Progenitor cell of endocrine pancreas (in vitro differentiated cells): ENCODE data around the gene POMT2. TPM values are rescaled to one million over a fixed set of nuclear protein-coding genes. Genes with fewer than 3 reads are reported as not detected.
"Not testable (repeated sequence)": the region's sequence is repeated elsewhere in the genome, so short reads cannot be mapped to it uniquely, and the experiment has no call there.

ENCODE experiments used
- DNase-seq: peaks from one replicate; pipeline ENCODE4 v3.0.0; 2021; ENCODE audit warnings: low spot score; ENCODE audit not compliant: unreplicated experiment
- H3K27ac Mint-ChIP-seq: 2 replicates; pipeline ENCODE4 v1.8.0; 2021; ENCODE audit warnings: mild to moderate bottlenecking, moderate library complexity, mixed read lengths
- H3K27me3 Mint-ChIP-seq: 2 replicates; pipeline ENCODE4 v1.8.0; 2021; ENCODE audit warnings: mixed read lengths
- H3K36me3 Mint-ChIP-seq: 2 replicates; pipeline ENCODE4 v1.8.0; 2022; ENCODE audit warnings: mixed read lengths; ENCODE audit not compliant: insufficient read depth
- H3K4me1 Mint-ChIP-seq: 2 replicates; pipeline ENCODE4 v1.8.0; 2021; ENCODE audit warnings: low read depth, mixed read lengths
- H3K4me3 Mint-ChIP-seq: 2 replicates; pipeline ENCODE4 v1.8.0; 2021; ENCODE audit warnings: low read depth, mild to moderate bottlenecking, moderate library complexity, mixed read lengths
- H3K9me3 Mint-ChIP-seq: 2 replicates; pipeline ENCODE4 v1.8.0; 2021; ENCODE audit warnings: low read depth, mixed read lengths
- CTCF ChIP-seq: fragments of 200-600 bp; sonication (generic); IDR thresholded peaks from one replicate; pipeline ENCODE4 v1.5.0; 2021; ENCODE audit warnings: antibody characterized with exemption, mild to moderate bottlenecking; ENCODE audit not compliant: unreplicated experiment
- total RNA-seq: library from RNA; stranded (reverse); gene quantifications from 2 replicates; pipeline ENCODE4 v1.2.1, GENCODE V29; 2021

POMT2 gene
- total RNA-seq, 1 donor from 2014 or later, result 65.5 TPM

- H3K27me3 Mint-ChIP-seq, result no peaks in the 10 kb centered on the region
- H3K9me3 Mint-ChIP-seq, result no peaks in the 10 kb centered on the region
- no peak overlapping the region for H3K27ac Mint-ChIP-seq
- no peaks in the 10 kb centered on the region for H3K4me1 Mint-ChIP-seq
- no peak for DNase-seq
- TF ChIP-seq CTCF, result no peak
- H3K4me3 Mint-ChIP-seq, result no peak overlapping the region
- H3K36me3 Mint-ChIP-seq, result peaks cover 28% of the 10 kb centered on the region
These were observed 34.1 kb downstream of the POMT2 start for GRCh38 chr14:77286576-77286975.

GRCh38 chr14:77284466-77284865 is 36.2 kb downstream of the POMT2 start:
- no peaks in the 10 kb centered on the region for H3K27me3 Mint-ChIP-seq
- no peak for DNase-seq
- H3K36me3 Mint-ChIP-seq, result peaks cover 25% of the 10 kb centered on the region
- H3K4me1 Mint-ChIP-seq, result no peaks in the 10 kb centered on the region
- no peak for TF ChIP-seq CTCF
- H3K4me3 Mint-ChIP-seq, result no peak overlapping the region
- H3K27ac Mint-ChIP-seq, result no peak overlapping the region
- no peaks in the 10 kb centered on the region for H3K9me3 Mint-ChIP-seq

GRCh38 chr14:77284066-77284465 is 36.6 kb downstream of the POMT2 start:
- H3K4me1 Mint-ChIP-seq, result no peaks in the 10 kb centered on the region
- H3K27ac Mint-ChIP-seq, result no peak overlapping the region
- H3K9me3 Mint-ChIP-seq, result no peaks in the 10 kb centered on the region
- TF ChIP-seq CTCF, result no peak
- no peaks in the 10 kb centered on the region for H3K27me3 Mint-ChIP-seq
- peaks cover 29% of the 10 kb centered on the region for H3K36me3 Mint-ChIP-seq
- no peak overlapping the region for H3K4me3 Mint-ChIP-seq
- DNase-seq, result no peak

GRCh38 chr14:77281852-77282410 is 38.8 kb downstream of the POMT2 start:
- H3K27me3 Mint-ChIP-seq, result no peaks in the 10 kb centered on the region
- H3K4me1 Mint-ChIP-seq, result no peaks in the 10 kb centered on the region
- TF ChIP-seq CTCF, result no peak
- H3K9me3 Mint-ChIP-seq, result no peaks in the 10 kb centered on the region
- DNase-seq, result no peak
- no peak overlapping the region for H3K27ac Mint-ChIP-seq
- H3K4me3 Mint-ChIP-seq, result no peak overlapping the region
- H3K36me3 Mint-ChIP-seq, result peaks cover 29% of the 10 kb centered on the region

GRCh38 chr14:77280921-77281320 is 39.8 kb downstream of the POMT2 start:
- not testable (repeated sequence) for H3K27ac Mint-ChIP-seq, H3K9me3 Mint-ChIP-seq, H3K27me3 Mint-ChIP-seq, H3K4me1 Mint-ChIP-seq, DNase-seq, H3K4me3 Mint-ChIP-seq
- H3K36me3 Mint-ChIP-seq, result peaks cover 25% of the 10 kb centered on the region

GRCh38 chr14:77279719-77280118 is 41.0 kb downstream of the POMT2 start:
- no peak for TF ChIP-seq CTCF
- peaks cover 17% of the 10 kb centered on the region for H3K36me3 Mint-ChIP-seq
- no peaks in the 10 kb centered on the region for H3K4me1 Mint-ChIP-seq
- H3K9me3 Mint-ChIP-seq, result no peaks in the 10 kb centered on the region
- no peak for DNase-seq
- H3K4me3 Mint-ChIP-seq, result no peak overlapping the region
- H3K27ac Mint-ChIP-seq, result no peak overlapping the region
- H3K27me3 Mint-ChIP-seq, result no peaks in the 10 kb centered on the region
